A673 (cell line): ENCODE measurements around the gene GPR155. TPM values are rescaled to one million over a fixed set of nuclear protein-coding genes. Genes with fewer than 3 reads are reported as not detected.

ENCODE experiments used
- BruUV-seq: library from RNA; stranded (reverse); fragments of 400-500 nt; replicated peaks from 2 replicates; lab custom pipeline; 2021; lab: Mats Ljungman, UMichigan
- CTCF ChIA-PET: fragments of 300-600 bp; sonication (Branson Sonifier 250); formaldehyde crosslinking; loops from one replicate; lab custom pipeline; 2022; ENCODE audit warnings: antibody characterized with exemption; lab: Charles Lee
- POLR2A ChIA-PET: fragments of 300-600 bp; sonication (Branson Sonifier 250); formaldehyde crosslinking; loops from one replicate; lab custom pipeline; 2022; ENCODE audit warnings: antibody characterized with exemption; ENCODE audit not compliant: low non-redundant PET; lab: Charles Lee
- DNase-seq: peaks from one replicate; pipeline ENCODE4 v3.0.0-alpha.2; 2015; ENCODE audit warnings: low spot score
- H3K27ac ChIP-seq: fragments of 200-600 bp; sonication (generic); 2 replicates; pipeline ENCODE4 v1.5.1; 2016; ENCODE audit warnings: mixed run types, low read depth, mild to moderate bottlenecking, mixed read lengths, antibody characterized with exemption, low read length; ENCODE audit not compliant: poor library complexity, severe bottlenecking
- H3K27me3 ChIP-seq: fragments of 200-600 bp; sonication (generic); replicated peaks from 2 replicates; pipeline ENCODE4 v1.6.1; 2017; ENCODE audit warnings: mixed run types, low read depth, mild to moderate bottlenecking, mixed read lengths, antibody characterized with exemption, low read length; ENCODE audit not compliant: insufficient read depth, poor library complexity
- H3K36me3 ChIP-seq: fragments of 200-600 bp; sonication (generic); 2 replicates; pipeline ENCODE4 v1.6.1; 2016; ENCODE audit warnings: mixed run types, mild to moderate bottlenecking, mixed read lengths, antibody characterized with exemption, low read length; ENCODE audit not compliant: insufficient read depth, poor library complexity, severe bottlenecking
- H3K4me1 ChIP-seq: fragments of 200-600 bp; sonication (generic); 2 replicates; pipeline ENCODE4 v1.6.1; 2017; ENCODE audit warnings: mixed run types, mild to moderate bottlenecking, mixed read lengths, antibody characterized with exemption, low read length; ENCODE audit not compliant: insufficient read depth, poor library complexity, severe bottlenecking
- H3K4me3 ChIP-seq: fragments of 200-600 bp; sonication (generic); 2 replicates; pipeline ENCODE4 v1.5.1; 2016; ENCODE audit warnings: low read depth, mixed run types, mild to moderate bottlenecking, mixed read lengths, low read length; ENCODE audit not compliant: poor library complexity, severe bottlenecking
- H3K9me3 ChIP-seq: fragments of 200-600 bp; sonication (generic); 2 replicates; pipeline ENCODE4 v1.6.1; 2016; ENCODE audit warnings: mixed run types, low read depth, mild to moderate bottlenecking, mixed read lengths, antibody characterized with exemption, low read length; ENCODE audit not compliant: poor library complexity, severe bottlenecking
- CTCF ChIP-seq: fragments of 300-800, 200-600 bp; sonication (generic); conservative IDR thresholded peaks from 2 replicates; pipeline ENCODE4 v1.5.1; 2017; ENCODE audit warnings: low read depth, mild to moderate bottlenecking, antibody characterized with exemption, low read length, moderate library complexity, mixed read lengths
- EZH2 ChIP-seq: fragments of 200-600 bp; sonication (generic); IDR thresholded peaks from 2 replicates; pipeline ENCODE4 v1.6.1; 2017; ENCODE audit warnings: borderline replicate concordance, low read depth, mild to moderate bottlenecking, mixed read lengths, antibody characterized with exemption, low read length; ENCODE audit not compliant: poor library complexity, severe bottlenecking
- intact Hi-C: fragments of 100-400 bp; cut with micrococcal nuclease; formaldehyde crosslinking; loops from one replicate; pipeline ENCODE4 v1.10.0; 2022; ENCODE audit not compliant: unreplicated experiment
- total RNA-seq: library from RNA; stranded (reverse); gene quantifications from 2 replicates; pipeline ENCODE4 v1.2.3, GENCODE V29; 2021

GPR155 gene
- total RNA-seq, 1 experiment from 2014 or later: not detected

GRCh38 chr2:174473796-174474195 is 13.0 kb downstream of the GPR155 start:
- intact Hi-C loops: no loop called here
- TF ChIP-seq CTCF (no peak), EZH2 (no peak)
- Histone ChIP-seq H3K27me3 (peaks cover 95% of the 10 kb centered on the region), H3K4me1 (no peaks in the 10 kb centered on the region), H3K27ac (no peak overlapping the region), H3K9me3 (no peaks in the 10 kb centered on the region), H3K36me3 (no peaks in the 10 kb centered on the region), H3K4me3 (no peak overlapping the region)
- no TSS peak for BruUV-seq
- ChIA-PET CTCF (no interaction called here), POLR2A (interaction anchor here (0.6 kb wide), 1 partner anchor 117 kb away, joined by 4 read pairs; no protein-coding TSS in a partner anchor)
- no peak for DNase-seq

GRCh38 chr2:174465327-174465726 is 21.5 kb downstream of the GPR155 start:
- H3K9me3 ChIP-seq: no peaks in the 10 kb centered on the region
- peak; percentile 39 for DNase-seq
- CTCF ChIA-PET: no interaction called here
- no peaks in the 10 kb centered on the region for H3K4me1 ChIP-seq
- BruUV-seq: no TSS peak
- no peak overlapping the region for H3K27ac ChIP-seq
- intact Hi-C loops: no loop called here
- POLR2A ChIA-PET: no interaction called here
- TF ChIP-seq CTCF: no peak
- TF ChIP-seq EZH2: no peak
- H3K36me3 ChIP-seq: no peaks in the 10 kb centered on the region
- H3K27me3 ChIP-seq: peaks cover 56% of the 10 kb centered on the region
- no peak overlapping the region for H3K4me3 ChIP-seq

GRCh38 chr2:174461221-174461620 is 25.6 kb downstream of the GPR155 start:
- intact Hi-C loops: no loop called here
- DNase-seq: no peak
- no peaks in the 10 kb centered on the region for H3K4me1 ChIP-seq
- CTCF ChIA-PET: interaction anchor here (0.7 kb wide), 1 partner anchor 15 kb away, joined by 3 read pairs; no protein-coding TSS in a partner anchor
- H3K9me3 ChIP-seq: no peaks in the 10 kb centered on the region
- TF ChIP-seq CTCF (no peak), EZH2 (no peak)
- H3K36me3 ChIP-seq: no peaks in the 10 kb centered on the region
- no TSS peak for BruUV-seq
- H3K4me3 ChIP-seq: no peak overlapping the region
- H3K27ac ChIP-seq: no peak overlapping the region
- POLR2A ChIA-PET: interaction anchor here (0.6 kb wide), 2 partner anchors 10 to 24 kb away, joined by 3 to 8 read pairs; no protein-coding TSS in a partner anchor
- H3K27me3 ChIP-seq: peaks cover 21% of the 10 kb centered on the region
